ENCODE measurements around the gene FASTKD2.

The FASTKD2 gene

GRCh38 chr2:206765242-206766056 is at the start of gene FASTKD2, which contains the start of gene MDH1B:
Gene FASTKD2, plus strand, starts transcription at chr2:206765606. Its CDS starts 1,088 bp downstream, at chr2:206766694.
Gene MDH1B, minus strand, starts transcription at chr2:206765328. Its CDS starts 57 bp downstream, at chr2:206765271.
- peak; percentile 72 for DNase-seq

- no peak for DNase-seq
Measured at GRCh38 chr2:206716623-206717022, 48.8 kb upstream of the FASTKD2 start.

- no peak for DNase-seq
Measured at GRCh38 chr2:206718296-206718695, 47.1 kb upstream of the FASTKD2 start, which contains the start of gene DYTN. Gene DYTN, minus strand, starts transcription at chr2:206718396. Its CDS starts 117 bp downstream, at chr2:206718279.

GRCh38 chr2:206721256-206721920 is 44.0 kb upstream of the FASTKD2 start:
- DNase-seq = no peak

- no peak for DNase-seq
Measured at GRCh38 chr2:206723288-206723687, 42.1 kb upstream of the FASTKD2 start.

DNA sequence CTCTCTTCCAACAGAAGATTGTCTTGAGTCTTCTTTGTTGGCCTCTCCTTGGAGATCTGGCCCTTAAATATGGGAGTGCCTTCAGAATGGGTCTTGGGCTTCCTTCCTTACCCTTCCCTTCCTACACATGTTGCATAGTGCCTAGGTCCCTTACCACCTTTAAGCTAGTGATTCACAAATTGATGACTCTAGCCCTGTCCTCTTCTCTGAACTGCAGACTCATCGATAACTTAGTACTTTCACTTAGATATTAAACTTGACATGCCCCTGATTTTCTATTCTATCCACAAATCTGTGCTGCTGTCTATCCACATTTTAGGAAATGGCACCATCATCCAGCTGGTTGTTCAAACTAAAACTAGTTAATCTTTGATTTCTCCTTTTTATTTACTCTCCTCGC is 38.1 kb upstream of the FASTKD2 start:
- DNase-seq = no peak

GRCh38 chr2:206728277-206729199 is 36.9 kb upstream of the FASTKD2 start:
- DNase-seq = no peak

DNA sequence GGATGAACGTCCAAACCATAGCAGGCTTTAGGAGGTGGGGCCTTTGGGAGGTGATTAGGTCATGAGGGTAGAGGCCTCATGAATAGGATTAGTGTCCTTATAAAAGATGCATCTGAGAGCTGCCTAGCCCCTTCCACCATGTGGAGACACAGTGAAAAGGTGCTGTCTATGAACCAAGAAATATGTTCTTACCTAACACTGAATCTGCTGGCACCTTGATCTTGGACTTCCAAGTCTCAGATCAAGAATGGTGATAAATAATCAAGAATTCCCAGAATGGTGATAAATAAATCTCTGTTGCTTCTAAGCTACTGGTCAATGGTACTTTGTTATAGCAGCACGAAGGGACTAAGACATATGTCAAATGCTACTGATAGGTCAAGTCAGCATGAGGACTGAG is 32.1 kb upstream of the FASTKD2 start:
- no peak for DNase-seq

DNA sequence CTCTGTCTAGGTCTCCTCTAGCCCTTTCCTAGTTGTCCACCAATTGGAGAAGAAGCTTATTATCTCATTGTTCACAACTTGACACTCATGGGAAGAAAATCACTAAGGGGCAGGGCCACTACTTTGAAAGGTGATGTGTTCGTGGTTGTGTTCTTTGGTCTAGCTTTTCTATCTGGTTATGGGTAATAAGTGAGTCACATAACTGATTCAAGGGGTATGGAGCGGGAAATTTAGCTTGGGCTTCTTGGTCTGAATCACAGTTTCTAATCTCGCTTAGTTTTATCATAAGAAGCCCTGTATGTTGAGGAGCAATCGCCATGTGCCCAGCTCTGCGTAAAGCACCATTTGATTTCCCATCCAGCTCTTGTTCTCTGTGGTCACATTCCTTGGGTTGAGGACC is 28.5 kb upstream of the FASTKD2 start:
- no peak for DNase-seq

- DNase-seq = no peak
Measured at GRCh38 chr2:206739271-206739670, 26.1 kb upstream of the FASTKD2 start.

DNA sequence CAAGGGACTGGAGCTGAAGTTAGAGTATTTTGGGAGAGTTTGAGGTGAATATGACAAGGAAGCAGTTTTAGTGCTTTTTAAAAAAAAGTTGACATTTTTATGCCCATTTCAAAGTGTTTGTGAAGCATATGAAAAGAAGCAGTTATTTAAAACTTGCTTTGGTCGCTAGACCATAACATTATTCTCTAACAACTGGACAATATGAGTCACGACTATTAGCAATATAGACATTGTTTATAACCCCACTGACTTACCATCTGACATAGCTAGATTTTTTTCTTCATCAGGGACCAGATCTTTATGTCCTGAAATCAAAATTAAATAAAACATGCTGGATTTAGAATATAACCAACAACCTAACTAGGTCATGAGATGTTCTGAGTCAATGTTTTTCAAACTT is 24.6 kb upstream of the FASTKD2 start:
- no peak for DNase-seq

GRCh38 chr2:206756816-206757215 is 8.6 kb upstream of the FASTKD2 start:
- no peak for DNase-seq

DNA sequence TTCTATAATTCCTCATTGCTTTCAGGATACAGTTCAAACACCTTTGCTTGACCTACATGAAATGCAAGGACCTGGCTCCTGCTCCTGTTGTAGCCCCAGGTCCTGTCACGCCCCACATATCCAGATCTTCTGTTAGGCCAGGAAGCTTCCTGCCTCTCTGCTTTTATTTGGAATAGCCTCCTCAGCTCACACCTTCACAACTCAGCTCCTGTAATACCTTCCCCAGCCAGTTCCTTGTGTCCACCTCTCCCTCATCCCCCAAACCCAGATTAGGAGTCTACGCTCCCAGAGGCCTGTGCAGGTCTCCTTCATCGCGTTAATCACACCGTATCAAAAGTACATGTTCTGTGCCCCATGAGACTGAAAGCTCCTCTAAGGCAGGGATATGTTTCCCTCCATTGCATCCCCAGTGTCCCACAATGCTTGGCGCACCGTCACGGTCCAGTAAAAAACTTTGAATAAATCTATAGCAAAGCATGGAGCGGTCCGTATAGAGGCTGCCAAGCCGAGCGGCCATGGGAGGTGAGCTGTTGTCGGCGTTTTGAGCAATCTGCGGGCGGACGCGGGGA is 649 bp upstream of the FASTKD2 start:
- DNase-seq = no peak

DNA sequence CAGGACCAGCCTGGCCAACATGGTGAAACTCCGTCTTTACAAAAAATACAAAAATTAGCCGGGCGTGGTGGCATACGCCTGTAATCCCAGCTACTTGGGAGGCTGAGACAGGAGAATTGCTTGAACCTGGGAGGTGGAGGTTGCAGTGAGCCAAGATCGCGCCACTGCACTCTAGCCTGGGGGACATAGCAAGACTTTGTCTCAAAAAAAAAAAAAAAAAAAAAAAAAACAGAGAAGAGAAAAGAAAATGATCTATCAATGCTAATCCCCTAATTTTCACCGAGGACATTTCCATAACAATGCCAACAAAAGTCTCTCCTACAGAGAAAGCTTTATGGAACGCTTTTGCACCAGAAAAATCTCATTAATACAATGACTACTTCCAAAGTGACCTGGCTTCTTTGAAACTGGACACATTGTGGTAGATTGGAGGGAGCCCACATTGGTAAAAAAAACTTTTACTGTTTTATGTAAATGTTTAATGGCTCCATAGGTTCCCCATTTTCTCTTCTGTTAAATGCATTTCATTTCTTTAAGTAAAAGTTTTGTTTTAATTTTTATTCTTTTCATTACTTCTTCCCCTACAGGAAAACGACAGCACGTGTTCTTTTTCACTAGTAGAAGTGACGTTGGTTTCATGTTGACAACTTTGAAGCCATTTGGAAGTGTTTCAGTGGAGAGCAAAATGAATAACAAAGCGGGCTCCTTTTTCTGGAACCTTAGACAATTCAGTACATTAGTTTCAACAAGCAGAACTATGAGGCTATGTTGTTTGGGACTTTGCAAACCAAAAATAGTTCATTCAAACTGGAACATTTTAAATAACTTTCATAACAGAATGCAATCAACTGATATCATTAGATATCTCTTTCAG is 888 bp downstream of the FASTKD2 start:
- no peak for DNase-seq

DNA sequence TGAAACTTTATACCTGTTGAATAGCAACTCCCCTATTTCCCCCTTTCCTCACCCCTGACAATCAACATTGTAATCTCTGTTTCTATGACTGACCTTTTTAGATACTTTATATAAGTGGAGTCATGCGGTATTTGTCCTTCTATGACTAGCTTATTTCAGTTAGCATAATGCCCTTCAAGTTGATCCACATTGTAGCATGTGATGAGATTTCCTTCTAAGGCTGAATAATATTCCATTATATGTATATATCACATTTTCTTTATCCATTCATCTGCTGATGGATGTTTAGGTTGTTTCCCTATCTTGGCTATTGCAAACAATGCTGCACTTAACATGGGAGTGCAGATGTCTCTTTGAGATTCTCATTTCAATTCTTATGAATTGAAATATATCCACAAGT is 9.5 kb downstream of the FASTKD2 start:
- no peak for DNase-seq

- DNase-seq = no peak
Measured at GRCh38 chr2:206776432-206776831, 11.0 kb downstream of the FASTKD2 start.

GRCh38 chr2:206780671-206781070 is 15.3 kb downstream of the FASTKD2 start:
- no peak for DNase-seq

GRCh38 chr2:206783718-206784117 is 18.3 kb downstream of the FASTKD2 start:
- DNase-seq = no peak

DNA sequence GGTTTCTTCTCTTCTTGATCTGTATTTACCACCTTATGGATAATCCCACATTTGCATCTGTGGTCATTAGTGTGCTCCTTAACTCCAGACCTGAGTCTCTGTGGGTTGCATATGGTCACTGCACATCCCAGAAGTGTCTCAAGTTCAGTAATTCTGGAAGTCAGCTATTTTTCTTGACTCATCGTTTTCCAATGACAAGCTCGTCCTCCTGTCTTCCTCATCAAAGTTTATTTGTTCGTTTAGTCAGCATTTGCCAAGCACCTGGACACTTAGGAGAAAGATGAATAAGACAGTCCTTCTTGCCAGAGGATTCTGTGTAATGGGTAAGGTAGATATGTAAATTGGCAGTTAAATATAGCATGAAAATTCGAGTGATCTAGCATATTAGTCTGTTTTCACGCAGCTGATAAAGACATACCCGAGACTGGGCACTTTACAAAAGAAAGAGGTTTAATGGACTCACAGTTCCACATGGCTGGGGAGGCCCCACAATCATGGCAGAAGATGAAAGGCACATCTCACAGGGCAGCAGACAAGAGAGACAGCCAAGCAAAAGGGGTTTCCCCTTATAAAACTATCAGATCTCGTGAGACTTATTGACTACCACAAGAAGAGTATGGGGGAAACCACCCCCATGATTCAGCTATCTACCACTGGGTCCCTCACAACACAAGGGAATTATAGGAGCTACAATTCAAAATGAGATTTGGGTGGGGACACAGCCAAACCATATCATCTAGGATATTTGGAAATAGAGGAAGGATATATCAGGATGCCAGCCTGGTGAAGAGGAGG is 19.4 kb downstream of the FASTKD2 start:
- no peak for DNase-seq

DNA sequence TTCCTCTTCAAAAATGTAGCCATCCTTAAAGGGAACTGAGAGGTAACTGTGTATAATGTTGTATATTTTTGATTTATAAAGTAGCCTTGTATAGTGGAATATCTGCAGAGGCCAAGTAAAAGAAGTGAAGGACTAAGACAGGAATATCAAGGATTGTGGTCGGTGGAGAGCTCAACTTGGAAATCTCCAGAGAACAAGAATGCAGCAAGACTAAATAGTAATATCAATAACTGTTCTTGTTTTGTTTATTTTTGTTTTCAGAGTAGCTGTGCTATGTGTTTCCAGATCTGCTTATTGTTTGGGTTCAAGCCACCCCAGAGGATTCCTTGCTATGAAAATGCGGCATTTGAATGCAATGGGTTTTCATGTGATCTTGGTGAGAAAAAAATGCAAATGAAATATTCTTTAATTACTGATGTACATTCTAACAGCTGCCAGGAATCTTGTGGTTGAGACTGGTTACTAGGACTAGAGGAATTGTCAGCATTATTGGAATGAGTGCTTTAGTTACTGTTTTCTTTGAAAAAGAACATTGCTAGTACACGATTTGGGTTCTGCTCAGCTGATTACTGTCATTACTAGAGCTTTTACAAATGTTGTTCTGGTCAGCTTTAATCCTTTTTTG is 25.0 kb downstream of the FASTKD2 start:
- no peak for DNase-seq
